ENCODE results near the gene USP12.
"Not testable (repeated sequence)": the region's sequence is repeated elsewhere in the genome, so short reads cannot be mapped to it uniquely, and the experiment has no call there.

USP12 gene

DNA sequence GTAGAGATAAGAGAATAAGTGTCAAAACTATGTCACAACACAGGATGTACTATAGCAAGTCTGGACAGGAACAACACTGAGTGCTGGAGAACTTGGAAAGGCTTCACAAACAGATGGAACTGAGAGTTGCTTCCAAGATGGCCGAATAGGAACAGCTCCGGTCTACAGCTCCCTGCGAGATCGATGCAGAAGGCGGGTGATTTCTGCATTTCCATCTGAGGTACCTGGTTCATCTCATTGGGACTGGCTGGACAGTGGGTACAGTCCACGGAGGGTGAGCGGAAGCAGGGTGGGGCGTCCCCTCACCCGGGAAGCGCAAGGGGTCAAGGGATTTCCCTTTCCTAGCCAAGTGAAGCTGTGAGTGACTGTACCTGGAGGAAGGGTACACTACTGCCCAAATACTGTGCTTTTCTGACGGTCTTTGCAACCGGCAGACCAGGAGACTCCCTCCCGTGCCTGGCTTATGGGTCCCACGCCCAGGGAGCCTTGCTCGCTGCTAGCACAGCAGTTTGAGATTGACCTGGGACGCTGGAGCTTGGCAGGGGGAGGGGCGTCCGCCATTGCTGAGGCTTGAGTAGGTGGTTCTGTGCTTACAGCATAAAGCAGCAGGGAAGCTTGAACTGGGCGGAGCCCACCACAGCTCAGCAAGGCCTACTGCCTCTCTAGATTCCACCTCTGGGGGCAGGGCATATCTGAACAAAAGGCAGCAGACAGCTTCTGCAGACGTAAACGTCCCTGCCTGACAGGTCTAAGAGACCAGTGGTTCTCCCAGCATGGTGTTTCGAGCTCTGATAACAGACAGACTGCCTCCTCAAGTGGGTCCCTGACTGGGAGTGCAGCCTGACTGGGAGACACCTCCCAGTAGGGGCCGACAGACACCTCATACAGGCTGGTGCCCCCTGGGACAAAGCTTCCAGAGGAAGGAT lies 46.0 kb downstream of the USP12 start:
- FAIRE-seq, result no peak
- DNase-seq (ENCODE audit: insufficient read length, low spot score), result no peak

DNA sequence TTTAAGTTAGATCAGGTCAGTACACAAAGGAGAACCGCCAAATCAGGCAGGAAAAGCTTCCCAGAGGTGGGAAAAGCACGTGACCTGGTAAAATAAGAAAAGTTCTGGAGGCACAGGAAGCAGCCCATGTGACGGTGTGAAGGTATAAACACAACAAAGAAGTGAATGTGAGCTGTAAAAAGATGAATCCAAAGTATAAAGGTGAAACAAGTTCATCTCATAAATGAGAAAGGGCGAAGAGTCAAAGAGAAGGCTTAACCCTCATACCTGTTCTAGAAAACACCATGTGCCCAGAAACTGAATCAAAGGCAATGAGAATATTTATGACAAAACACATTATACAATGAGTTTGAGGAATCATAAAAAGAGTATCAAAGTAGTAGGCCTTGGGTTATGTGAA lies 47.0 kb downstream of the USP12 start:
- DNase-seq (ENCODE audit: insufficient read length, low spot score) (no peak), FAIRE-seq (no peak)

DNA sequence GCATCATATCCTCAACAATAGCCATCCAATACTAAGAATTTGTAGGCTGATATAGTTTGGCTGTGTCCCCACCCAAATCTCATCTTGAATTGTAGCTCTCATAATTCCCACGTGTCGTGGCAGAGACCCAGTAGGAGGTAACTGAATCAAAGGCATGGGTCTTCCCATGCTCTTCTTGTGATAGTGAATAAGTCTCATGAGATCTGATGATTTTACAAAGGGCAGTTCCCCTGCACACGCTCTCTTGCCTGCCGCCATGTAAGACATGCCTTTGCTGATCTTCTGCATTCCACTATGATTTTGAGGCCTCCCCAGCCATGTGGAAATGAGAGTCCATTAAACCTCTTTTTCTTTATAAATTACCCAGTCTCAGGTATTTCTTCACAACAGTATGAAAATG lies 48.2 kb downstream of the USP12 start:
- FAIRE-seq; DNase-seq (ENCODE audit: insufficient read length, low spot score): not testable (repeated sequence)

DNA sequence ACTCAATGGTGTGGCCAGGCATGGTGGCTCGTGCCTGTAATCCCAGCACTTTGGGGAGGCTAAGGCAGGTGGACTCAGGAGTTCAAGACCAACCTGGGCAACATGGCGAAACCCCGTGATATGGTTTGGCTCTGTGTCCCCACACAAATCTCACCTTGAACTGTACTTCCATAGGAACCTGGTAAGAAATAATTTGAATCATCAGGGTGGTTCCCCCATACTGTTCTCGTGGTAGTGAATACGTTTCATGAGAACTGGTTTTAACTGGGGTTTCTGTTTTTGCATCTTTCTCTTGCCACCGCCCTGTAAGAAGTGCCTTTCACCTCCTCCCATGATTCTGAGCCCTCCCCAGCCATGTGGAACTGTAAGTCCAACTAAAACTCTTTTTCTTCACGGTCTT lies 49.6 kb downstream of the USP12 start:
- FAIRE-seq (no peak), DNase-seq (ENCODE audit: insufficient read length, low spot score) (no peak)

DNA sequence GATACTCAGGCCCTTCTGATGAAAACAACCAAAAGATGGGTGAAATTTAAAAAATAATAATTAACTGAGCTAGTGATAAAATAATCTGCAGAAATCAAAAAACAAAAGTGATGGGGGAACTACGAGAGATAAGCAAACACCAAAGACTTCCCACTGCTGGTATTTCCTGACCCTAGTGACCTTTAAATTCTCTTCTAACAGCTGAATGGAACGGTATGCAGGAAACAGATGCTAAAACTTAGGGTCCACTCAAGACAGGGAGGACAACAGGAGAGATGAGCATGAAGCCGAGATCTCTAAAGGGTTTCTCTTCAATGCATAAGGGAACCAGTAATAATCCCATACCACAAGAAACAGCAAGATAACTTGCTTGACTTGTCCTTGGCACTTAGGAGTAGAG lies 50.8 kb downstream of the USP12 start:
- FAIRE-seq (no peak), DNase-seq (ENCODE audit: insufficient read length, low spot score) (no peak)

DNA sequence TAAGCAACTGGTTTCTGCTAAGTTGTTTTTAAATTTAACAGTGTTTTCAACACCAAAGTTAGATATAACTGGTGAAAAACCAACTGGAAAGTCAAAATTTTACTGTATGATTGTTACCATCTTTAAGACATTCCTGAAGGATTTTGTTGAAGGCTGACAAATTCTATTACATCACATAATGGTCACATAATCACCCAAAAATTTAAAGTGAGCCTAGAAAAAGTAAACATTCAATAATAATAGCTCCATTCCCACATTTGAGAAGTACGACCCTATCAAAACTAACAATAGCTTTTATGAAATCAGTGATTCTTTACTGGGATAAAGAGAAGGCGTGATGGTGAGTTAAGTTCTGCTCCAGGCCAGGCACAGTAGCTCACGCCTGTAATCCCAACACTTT lies 51.6 kb downstream of the USP12 start:
- no peak for FAIRE-seq
- DNase-seq (ENCODE audit: insufficient read length, low spot score), result no peak

DNA sequence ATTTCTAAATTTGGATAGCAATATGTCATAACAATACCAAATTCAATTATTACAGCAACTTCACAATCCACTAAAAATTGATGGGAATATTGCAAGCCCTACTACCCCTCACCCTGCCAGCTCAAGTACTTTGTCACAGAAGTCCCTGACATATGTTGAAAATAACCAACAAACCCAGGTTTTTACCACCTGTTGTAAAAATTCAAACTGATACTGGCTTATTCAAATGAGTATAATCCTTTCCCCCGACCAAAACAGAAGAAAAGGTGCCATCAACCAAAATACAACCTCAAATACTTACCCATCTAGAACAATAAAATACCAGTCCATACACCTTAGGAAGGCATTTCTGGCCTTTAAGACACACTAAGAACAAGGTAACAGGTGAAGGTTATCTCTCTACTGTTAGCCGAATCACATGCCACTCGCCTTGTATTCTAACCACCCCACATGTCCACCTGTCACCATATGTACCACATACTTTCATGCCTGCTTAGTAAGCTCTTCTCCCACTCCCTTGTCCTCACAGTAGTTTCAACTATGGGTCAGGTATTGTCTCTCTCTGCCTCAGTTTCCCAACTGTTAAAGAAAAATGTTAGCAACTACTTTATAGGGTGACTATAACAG lies 53.1 kb downstream of the USP12 start:
- DNase-seq (ENCODE audit: insufficient read length, low spot score), result no peak
- no peak for FAIRE-seq

DNA sequence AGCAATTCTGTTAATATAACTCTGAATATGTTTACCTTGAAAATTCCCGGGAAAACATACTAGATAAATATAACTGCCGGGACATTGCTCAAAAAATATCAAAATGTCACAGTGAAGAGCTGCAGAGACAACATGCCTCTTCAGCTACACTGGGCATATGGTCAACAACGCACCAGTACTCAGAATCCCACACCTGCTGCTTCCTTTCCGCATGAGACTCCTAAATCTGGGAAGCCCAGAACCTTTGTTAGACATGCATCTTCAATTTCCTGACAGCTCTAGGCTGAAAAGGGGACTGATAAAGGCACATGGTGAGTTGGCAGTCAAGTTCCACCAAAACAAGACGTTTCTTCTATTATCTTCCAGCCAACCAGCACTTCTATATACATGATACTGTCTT lies 53.7 kb downstream of the USP12 start:
- no peak for FAIRE-seq
- no peak for DNase-seq (ENCODE audit: insufficient read length, low spot score)

DNA sequence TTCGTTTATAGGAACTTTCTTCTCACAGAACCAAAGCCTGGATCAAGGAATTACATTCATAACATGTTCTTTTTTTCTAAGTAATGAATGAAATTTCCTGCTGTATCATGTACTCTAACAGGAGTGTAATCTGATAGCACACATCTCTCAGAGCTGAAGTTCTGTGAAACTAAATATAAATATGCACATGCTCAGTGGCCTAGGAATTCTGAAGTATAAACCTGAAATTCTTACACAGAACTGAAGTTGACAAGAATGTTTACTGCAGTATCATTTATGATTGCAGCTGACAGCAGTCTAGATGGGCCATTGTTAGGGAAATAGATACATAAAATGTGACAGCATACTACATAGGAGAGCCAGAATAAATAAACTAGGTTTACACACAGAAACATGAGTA lies 54.5 kb downstream of the USP12 start:
- DNase-seq (ENCODE audit: insufficient read length, low spot score) (no peak), FAIRE-seq (no peak)

DNA sequence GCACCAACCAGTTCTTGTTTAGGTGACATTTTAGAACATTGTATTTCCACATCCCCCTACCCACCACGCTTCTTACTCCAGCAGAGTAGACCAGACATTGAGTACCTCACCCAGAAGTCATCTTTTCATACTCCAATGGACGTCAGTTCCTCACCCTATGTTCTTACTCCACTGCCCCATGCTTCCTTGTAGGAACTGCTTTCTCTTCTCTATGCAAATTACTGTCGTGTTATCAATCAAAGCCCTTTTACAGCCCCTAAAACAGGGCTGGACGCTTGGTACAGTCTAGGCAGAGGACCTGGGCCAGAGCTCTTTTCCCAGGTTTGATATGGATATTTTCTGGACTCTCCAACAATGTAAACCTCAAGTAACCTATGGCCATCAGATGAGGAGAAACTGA lies 58.2 kb downstream of the USP12 start:
- DNase-seq (ENCODE audit: insufficient read length, low spot score) (no peak), FAIRE-seq (no peak)

DNA sequence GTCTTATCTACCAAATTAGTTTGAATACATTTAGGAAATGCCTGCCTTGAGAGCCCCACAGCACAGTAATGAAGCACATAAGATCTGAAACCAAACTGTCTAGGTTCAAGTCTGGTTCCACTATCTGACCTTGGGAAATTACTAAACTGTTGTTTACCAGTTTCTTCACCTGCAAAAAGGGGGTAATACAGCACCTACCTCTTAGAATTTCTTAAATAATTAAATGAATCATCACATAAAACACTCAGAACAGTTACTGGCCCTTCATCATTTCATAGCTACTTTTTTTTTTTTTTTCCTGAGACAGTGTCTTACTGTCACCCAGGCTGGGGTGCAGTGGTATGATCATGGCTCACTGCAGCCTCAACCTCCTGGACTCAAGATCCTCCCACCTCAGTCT lies 59.6 kb downstream of the USP12 start:
- DNase-seq (ENCODE audit: insufficient read length, low spot score) (no peak), FAIRE-seq (no peak)

DNA sequence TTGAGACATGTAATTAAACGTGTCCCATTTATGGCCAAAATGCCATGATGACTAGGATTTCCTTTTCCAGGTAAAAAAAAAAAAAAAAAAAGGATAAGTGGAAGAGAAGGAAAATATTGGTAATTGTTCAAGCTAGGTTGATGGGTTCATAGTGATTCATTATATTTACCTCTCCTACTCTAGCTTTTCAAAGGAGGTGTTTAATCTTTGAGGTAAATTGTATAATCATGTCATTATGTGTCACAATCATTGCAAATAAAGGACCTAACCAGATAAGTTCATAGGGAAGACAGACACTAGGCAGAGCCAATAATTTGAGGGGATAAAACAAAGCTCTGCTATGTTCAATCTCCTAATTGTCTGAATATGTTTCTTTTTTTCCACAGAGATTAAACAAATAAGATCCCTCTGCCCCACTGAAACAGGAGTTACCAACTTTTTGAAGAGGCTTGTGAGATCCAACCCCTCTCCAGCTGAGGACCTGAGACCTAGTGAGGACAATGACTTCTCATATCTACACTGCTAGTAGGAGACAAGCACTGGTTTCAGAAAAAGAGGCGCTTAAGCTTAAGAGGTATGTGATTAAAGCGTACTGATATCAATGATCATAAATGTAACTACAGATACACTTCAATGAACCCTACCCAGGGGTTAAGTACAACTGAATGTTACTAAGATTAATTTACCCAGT lies 61.4 kb downstream of the USP12 start:
- DNase-seq (ENCODE audit: insufficient read length, low spot score) (no peak), FAIRE-seq (no peak)

DNA sequence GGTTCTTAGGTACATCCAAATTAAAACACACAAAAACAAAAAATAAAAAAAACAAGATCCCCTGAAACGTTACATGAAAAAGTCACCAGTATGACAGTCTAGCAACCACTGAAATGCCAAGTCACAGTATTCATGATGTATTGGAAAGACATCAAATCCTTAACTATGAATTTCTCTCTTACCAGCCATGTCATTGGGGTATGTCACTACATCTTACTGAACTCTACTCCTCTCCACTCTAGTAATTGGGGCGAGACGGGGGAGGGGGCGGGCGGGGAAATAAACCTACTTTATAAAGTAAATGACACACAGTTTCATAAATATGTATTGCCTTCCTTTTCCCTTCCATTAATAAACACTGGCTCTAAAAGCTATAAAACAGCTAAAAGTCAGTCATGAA lies 65.5 kb downstream of the USP12 start:
- no peak for DNase-seq (ENCODE audit: insufficient read length, low spot score)

DNA sequence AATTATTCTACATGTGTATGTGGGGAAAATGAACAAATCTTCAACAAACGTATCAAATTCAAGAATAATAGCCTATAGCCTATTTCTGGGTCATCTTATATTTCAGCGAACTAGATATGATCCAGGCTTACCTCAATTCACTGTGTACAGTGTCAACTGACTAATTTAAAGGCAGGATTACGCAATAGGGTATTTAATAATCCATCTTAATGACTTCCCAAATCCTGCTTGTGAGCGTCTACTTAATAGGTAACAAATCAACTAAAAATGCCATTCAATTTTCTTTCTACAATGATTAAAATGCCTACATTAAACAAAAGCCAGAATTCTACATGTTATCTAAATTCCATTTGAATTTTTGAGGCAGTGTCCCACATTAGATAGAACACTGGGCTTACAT lies 67.0 kb downstream of the USP12 start:
- no peak for DNase-seq (ENCODE audit: insufficient read length, low spot score)
- no peak for FAIRE-seq

More for the DNA sequence above, 65.5 kb downstream of the USP12 start:
- FAIRE-seq, result no peak

DNA sequence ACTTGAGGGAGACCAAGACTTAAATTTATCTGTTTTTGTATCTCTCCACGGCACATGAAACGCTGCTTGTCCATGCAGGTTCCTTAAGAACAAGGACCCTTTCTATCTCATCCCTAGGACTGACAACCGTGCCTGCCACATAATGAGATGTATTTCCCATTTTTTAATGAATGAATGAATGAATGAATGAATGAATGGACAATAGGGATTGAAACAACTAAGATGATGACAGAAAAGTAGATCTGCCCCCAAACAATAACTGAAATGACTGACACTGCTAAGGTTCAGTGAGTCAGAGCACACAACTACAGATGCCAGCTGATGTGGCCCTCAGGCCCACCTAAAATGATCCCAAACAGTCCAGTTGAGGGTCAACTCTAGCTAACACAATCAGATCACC lies 69.8 kb downstream of the USP12 start:
- no peak for FAIRE-seq
- no peak for DNase-seq (ENCODE audit: insufficient read length, low spot score)

DNA sequence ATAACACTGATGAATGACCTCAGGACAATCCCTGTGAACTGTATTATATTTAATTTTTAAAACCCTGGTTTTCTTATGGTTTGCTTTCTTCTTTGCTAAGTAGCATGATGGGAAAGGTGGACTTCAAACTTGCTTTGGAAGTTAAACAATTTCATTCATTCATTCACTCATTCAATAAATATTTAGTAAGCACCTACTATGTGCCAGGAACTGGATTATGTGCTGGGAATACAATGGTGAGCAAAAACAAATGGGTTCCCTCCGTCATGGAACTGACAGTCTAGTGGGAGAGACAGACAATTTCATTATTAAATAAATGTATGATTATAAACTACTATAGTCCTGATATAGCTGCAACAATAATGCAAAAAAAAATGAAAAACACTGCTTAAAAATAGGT lies 70.3 kb downstream of the USP12 start:
- DNase-seq (ENCODE audit: insufficient read length, low spot score) (no peak), FAIRE-seq (no peak)

DNA sequence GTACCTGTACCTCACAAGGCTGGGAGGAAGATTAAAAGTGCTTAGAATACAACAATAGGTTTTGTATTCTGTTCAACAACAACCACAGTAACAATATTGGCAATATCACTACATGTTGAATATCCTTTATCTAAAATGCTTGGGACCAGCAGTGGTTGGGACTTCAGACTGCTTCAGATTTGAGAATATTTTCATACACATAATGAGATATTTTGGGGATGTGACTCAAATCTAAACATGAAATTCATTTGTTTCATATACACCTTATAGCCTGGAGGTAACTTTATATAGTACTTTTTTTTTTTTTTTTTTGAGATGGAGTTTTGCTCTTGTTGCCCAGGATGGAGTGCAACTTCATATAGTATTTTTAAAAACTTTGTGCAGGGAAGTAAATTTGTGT lies 73.9 kb downstream of the USP12 start:
- DNase-seq (ENCODE audit: insufficient read length, low spot score), result no peak
- no peak for FAIRE-seq

DNA sequence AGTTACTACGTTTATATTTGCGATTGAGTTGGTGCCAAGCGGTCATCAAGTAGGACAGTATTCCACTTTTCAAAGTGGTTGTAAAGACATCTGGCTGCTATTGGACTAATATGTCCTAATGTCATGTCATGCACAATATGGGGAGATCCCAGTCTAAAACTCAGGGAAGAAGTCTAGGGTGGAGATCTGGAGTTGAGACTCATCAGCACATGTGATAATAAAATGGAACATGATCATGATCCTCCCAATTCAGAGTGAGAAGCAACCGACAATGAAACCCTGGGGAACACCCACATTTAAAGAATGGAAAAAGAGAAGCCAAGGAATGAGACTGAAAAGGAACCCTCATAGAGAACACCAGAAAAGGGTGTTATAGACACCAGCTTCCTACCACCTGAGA lies 80.2 kb downstream of the USP12 start:
- DNase-seq (ENCODE audit: insufficient read length, low spot score) (no peak), FAIRE-seq (no peak)

DNA sequence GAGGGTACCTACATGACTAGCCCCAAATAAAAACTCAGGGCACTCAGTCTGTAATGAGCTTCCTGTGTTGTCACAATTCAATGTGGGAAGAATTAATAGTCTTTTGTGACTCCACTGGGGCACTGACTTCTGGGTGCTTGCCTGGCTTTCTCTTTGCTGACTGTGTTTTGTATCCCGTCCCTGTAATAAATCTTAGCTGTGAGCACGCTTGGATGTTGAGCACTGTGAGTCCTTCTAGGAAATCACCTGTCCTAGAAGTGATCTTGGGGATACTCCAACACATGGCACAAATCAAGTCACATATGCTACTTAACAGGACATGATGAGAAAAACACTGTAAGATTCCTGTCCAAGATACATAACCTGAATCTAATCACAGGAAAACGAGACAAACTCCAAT lies 83.0 kb downstream of the USP12 start:
- FAIRE-seq (no peak), DNase-seq (ENCODE audit: insufficient read length, low spot score) (no peak)

DNA sequence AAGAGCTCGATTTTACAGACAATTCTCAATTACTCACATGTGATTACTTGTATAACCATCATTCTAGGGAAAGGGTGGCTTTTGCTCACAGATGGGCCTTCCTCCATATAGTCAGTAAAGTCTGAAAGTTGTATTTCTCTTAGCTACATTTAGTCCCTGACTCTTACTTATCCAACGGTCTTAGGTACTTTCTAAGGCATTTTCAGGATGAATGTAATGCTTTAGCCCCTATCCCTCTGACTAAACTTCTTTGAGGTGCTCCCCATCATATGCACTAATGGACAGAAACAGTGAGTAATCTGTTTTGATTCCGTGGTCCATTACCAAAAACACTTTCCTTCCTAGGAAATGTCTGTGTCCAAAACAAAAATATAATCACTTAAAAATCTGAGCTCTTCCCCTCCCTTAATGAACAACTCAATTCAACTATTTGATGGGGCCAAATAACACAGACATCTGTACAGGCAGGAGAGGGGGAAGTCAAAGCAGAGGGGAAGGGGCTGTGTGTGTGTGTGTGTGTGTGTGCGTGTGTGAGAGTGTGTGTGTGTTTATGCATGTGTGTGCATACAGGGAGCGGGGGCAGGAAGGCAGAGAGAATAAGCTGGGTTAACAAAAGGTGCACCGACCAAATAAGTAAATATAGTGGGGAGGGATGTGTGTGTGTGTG lies 84.9 kb downstream of the USP12 start:
- FAIRE-seq (no peak), DNase-seq (ENCODE audit: insufficient read length, low spot score) (no peak)

DNA sequence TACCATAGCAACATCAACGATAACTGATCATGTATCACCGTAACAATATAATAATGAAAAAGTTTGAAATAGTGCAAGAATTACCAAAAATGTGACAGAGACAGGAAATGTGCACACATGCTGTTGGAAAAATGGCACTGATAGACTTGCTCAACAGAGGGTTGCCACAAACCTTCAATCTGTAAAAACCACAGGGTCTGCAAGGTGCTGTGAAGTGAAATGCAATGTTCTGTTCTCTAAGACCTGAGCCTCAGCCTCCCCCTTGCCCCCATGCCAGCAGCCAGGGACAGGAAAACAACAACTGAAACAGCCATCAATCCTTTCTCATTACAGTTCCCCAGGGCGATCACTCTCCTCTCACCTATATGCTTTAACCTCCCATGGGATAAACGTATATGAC lies 88.4 kb downstream of the USP12 start:
- no peak for FAIRE-seq

More for the DNA sequence above, 88.4 kb downstream of the USP12 start:
- no peak for DNase-seq (ENCODE audit: insufficient read length, low spot score)

Measured in HTR-8/SVneo (cell line).